Measurements from ENCODE around the gene FARS2. TPM values are rescaled to one million over a fixed set of nuclear protein-coding genes. Genes with fewer than 3 reads are reported as not detected.

The FARS2 gene
- total and polyA plus RNA-seq, 2 of the 13 experiments (the other 11 are each of a cell fraction or from before 2014, with no cell fraction given): 15.4 to 26.0 TPM

DNA sequence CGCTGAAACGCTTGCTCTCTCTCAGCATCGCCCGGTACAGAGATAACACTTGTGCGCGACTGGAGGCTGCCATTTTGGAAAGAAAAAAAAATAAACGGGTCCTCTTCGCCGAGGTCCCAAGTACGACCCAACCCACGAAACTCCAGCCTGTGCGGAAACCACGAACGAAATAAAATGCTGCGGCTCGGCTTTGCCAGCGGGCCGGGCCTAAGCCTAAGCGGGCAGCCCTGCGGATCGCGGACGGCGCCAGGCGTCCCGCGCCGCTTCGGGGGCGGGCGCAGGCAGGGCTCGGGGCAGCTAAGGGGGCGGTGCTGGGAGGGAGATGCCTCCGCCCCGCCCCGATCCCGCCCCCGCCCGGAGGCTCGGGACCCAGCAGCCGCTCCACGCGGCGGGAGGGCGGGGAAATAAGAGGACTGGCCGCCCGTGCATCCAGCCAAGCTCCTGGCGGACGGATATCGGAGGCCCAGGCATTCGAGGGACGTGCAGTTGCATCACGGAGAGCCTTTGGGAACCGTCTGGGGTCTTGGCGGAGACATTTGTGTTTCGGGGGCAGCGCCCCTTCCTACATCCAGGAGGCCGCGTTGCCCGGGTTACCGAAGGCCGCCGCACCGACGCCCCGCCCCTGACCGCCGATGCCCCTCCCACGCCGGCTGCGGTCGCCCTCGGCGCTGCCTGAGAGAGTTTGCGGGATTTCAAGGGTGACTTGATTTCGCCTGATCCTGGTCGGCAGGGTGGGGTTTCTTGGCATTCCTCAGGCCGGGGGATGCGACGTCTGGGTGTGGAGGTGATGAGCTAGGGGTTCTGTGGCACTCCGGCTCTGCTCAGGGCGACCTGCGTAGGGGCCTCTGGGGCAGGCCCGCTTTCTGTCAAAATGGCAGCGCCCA is at the start of gene FARS2, which contains the start of gene LYRM4 (continued):
- TF ChIP-seq ZNF83 (CRISPR knock-in tag; IDR thresholded peaks at IDR 0.05; ENCODE audit: borderline replicate concordance) (no peak; the same call in 1 of the 2 replicates), ZNF335 (CRISPR knock-in tag; IDR thresholded peaks at IDR 0.05) (peak; percentile 99), CHCHD3 (CRISPR knock-in tag; IDR thresholded peaks at IDR 0.05) (0 out of 2 replicates have a peak, but pooled peaks have one; percentile 49), ZNF891 (CRISPR knock-in tag; IDR thresholded peaks at IDR 0.05) (0 out of 2 replicates have a peak, but pooled peaks have one; percentile 18), SALL2 (CRISPR knock-in tag; IDR thresholded peaks at IDR 0.05) (peak; percentile 38; the same call in 1 of the 2 replicates), THYN1 (CRISPR knock-in tag; IDR thresholded peaks at IDR 0.05; ENCODE audit: borderline replicate concordance, low read depth) (no peak), U2AF2 (IDR thresholded peaks at IDR 0.05; ENCODE audit: low read depth, low read length) (no peak; the same call in 1 of the 2 replicates), ZNF775 (CRISPR knock-in tag; IDR thresholded peaks at IDR 0.05; ENCODE audit: borderline replicate concordance) (no peak), ZFX (CRISPR knock-in tag; IDR thresholded peaks at IDR 0.05; ENCODE audit: low read depth) (peak; percentile 98), ZNF883 (CRISPR knock-in tag; IDR thresholded peaks at IDR 0.05; ENCODE audit: not compliant biosample characterization) (peak; percentile 85), TOPORS (CRISPR knock-in tag; IDR thresholded peaks at IDR 0.05) (peak; percentile 88), ZBTB7B (CRISPR knock-in tag; IDR thresholded peaks at IDR 0.05) (peak; percentile 71; the same call in 1 of the 2 replicates), NONO (IDR thresholded peaks at IDR 0.05) (no peak), NONO (CRISPR knock-in tag; conservative IDR thresholded peaks at IDR 0.05) (peak; percentile 64; the same call in 1 of the 2 replicates), ZNF644 (CRISPR knock-in tag; IDR thresholded peaks at IDR 0.05; ENCODE audit: low read depth) (no peak)
- TF ChIP-seq, protein P1, sequence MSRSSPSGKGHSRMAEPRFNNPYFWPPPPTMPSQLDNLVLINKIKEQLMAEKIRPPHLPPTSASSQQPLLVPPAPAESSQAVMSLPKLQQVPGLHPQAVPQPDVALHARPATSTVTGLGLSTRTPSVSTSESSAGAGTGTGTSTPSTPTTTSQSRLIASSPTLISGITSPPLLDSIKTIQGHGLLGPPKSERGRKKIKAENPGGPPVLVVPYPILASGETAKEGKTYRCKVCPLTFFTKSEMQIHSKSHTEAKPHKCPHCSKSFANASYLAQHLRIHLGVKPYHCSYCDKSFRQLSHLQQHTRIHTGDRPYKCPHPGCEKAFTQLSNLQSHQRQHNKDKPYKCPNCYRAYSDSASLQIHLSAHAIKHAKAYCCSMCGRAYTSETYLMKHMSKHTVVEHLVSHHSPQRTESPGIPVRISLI (CRISPR knock-in tag; IDR thresholded peaks at IDR 0.05; ENCODE audit: borderline replicate concordance): peak; percentile 99
- TF ChIP-seq, protein P2, sequence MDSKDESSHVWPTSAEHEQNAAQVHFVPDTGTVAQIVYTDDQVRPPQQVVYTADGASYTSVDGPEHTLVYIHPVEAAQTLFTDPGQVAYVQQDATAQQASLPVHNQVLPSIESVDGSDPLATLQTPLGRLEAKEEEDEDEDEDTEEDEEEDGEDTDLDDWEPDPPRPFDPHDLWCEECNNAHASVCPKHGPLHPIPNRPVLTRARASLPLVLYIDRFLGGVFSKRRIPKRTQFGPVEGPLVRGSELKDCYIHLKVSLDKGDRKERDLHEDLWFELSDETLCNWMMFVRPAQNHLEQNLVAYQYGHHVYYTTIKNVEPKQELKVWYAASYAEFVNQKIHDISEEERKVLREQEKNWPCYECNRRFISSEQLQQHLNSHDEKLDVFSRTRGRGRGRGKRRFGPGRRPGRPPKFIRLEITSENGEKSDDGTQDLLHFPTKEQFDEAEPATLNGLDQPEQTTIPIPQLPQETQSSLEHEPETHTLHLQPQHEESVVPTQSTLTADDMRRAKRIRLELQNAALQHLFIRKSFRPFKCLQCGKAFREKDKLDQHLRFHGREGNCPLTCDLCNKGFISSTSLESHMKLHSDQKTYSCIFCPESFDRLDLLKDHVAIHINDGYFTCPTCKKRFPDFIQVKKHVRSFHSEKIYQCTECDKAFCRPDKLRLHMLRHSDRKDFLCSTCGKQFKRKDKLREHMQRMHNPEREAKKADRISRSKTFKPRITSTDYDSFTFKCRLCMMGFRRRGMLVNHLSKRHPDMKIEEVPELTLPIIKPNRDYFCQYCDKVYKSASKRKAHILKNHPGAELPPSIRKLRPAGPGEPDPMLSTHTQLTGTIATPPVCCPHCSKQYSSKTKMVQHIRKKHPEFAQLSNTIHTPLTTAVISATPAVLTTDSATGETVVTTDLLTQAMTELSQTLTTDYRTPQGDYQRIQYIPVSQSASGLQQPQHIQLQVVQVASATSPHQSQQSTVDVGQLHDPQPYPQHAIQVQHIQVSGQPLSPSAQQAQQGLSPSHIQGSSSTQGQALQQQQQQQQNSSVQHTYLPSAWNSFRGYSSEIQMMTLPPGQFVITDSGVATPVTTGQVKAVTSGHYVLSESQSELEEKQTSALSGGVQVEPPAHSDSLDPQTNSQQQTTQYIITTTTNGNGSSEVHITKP (CRISPR knock-in tag; IDR thresholded peaks at IDR 0.05; ENCODE audit: low read depth): peak; percentile 52
- TF ChIP-seq, protein P3, sequence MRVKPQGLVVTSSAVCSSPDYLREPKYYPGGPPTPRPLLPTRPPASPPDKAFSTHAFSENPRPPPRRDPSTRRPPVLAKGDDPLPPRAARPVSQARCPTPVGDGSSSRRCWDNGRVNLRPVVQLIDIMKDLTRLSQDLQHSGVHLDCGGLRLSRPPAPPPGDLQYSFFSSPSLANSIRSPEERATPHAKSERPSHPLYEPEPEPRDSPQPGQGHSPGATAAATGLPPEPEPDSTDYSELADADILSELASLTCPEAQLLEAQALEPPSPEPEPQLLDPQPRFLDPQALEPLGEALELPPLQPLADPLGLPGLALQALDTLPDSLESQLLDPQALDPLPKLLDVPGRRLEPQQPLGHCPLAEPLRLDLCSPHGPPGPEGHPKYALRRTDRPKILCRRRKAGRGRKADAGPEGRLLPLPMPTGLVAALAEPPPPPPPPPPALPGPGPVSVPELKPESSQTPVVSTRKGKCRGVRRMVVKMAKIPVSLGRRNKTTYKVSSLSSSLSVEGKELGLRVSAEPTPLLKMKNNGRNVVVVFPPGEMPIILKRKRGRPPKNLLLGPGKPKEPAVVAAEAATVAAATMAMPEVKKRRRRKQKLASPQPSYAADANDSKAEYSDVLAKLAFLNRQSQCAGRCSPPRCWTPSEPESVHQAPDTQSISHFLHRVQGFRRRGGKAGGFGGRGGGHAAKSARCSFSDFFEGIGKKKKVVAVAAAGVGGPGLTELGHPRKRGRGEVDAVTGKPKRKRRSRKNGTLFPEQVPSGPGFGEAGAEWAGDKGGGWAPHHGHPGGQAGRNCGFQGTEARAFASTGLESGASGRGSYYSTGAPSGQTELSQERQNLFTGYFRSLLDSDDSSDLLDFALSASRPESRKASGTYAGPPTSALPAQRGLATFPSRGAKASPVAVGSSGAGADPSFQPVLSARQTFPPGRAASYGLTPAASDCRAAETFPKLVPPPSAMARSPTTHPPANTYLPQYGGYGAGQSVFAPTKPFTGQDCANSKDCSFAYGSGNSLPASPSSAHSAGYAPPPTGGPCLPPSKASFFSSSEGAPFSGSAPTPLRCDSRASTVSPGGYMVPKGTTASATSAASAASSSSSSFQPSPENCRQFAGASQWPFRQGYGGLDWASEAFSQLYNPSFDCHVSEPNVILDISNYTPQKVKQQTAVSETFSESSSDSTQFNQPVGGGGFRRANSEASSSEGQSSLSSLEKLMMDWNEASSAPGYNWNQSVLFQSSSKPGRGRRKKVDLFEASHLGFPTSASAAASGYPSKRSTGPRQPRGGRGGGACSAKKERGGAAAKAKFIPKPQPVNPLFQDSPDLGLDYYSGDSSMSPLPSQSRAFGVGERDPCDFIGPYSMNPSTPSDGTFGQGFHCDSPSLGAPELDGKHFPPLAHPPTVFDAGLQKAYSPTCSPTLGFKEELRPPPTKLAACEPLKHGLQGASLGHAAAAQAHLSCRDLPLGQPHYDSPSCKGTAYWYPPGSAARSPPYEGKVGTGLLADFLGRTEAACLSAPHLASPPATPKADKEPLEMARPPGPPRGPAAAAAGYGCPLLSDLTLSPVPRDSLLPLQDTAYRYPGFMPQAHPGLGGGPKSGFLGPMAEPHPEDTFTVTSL (CRISPR knock-in tag; IDR thresholded peaks at IDR 0.05; ENCODE audit: borderline replicate concordance): peak; percentile 63

Measured in HepG2 (cell line).